ENCODE data around the gene FAM90A1.
"Not testable (repeated sequence)": the region's sequence is repeated elsewhere in the genome, so short reads cannot be mapped to it uniquely, and the experiment has no call there.

Gene FAM90A1

GRCh38 chr12:8226992-8227731 lies at the start of gene FAM90A1:
TSS of gene FAM90A1 (minus strand) at chr12:8227618. CDS start at chr12:8224832, 2,786 bp downstream.
- not testable (repeated sequence) for ATAC-seq

- ATAC-seq = not testable (repeated sequence)
Observed at GRCh38 chr12:8276397-8276796, 49.0 kb upstream of the FAM90A1 start.

- ATAC-seq = not testable (repeated sequence)
Observed at GRCh38 chr12:8266706-8267105, 39.3 kb upstream of the FAM90A1 start.

- not testable (repeated sequence) for ATAC-seq
Observed at GRCh38 chr12:8264236-8264635, 36.8 kb upstream of the FAM90A1 start.

GRCh38 chr12:8261111-8261554 lies 33.7 kb upstream of the FAM90A1 start:
- ATAC-seq = not testable (repeated sequence)

- ATAC-seq = not testable (repeated sequence)
Observed at GRCh38 chr12:8256356-8256755, 28.9 kb upstream of the FAM90A1 start.

- not testable (repeated sequence) for ATAC-seq
Observed at GRCh38 chr12:8254705-8255104, 27.3 kb upstream of the FAM90A1 start.

- ATAC-seq = not testable (repeated sequence)
Observed at GRCh38 chr12:8252056-8252818, 24.8 kb upstream of the FAM90A1 start.

- ATAC-seq = not testable (repeated sequence)
Observed at GRCh38 chr12:8251616-8252015, 24.2 kb upstream of the FAM90A1 start.

- ATAC-seq = not testable (repeated sequence)
Observed at GRCh38 chr12:8246941-8247535, 19.6 kb upstream of the FAM90A1 start.

GRCh38 chr12:8243682-8244161 lies 16.3 kb upstream of the FAM90A1 start:
- ATAC-seq = not testable (repeated sequence)

- ATAC-seq = peak; percentile 96 to 98
Observed at GRCh38 chr12:8242880-8243681, 15.7 kb upstream of the FAM90A1 start.

- ATAC-seq = not testable (repeated sequence)
Observed at GRCh38 chr12:8242622-8242879, 15.1 kb upstream of the FAM90A1 start.

- ATAC-seq = not testable (repeated sequence)
Observed at GRCh38 chr12:8241917-8242621, 14.7 kb upstream of the FAM90A1 start.

GRCh38 chr12:8240340-8241114 lies 13.1 kb upstream of the FAM90A1 start:
- ATAC-seq = not testable (repeated sequence)

GRCh38 chr12:8237031-8237430 lies 9.6 kb upstream of the FAM90A1 start:
- not testable (repeated sequence) for ATAC-seq

GRCh38 chr12:8235316-8236157 lies 8.1 kb upstream of the FAM90A1 start:
- not testable (repeated sequence) for ATAC-seq

- ATAC-seq = not testable (repeated sequence)
Observed at GRCh38 chr12:8234746-8235145, 7.3 kb upstream of the FAM90A1 start.

- ATAC-seq = not testable (repeated sequence)
Observed at GRCh38 chr12:8233935-8234495, 6.6 kb upstream of the FAM90A1 start.
